ENCODE results near the gene TRIP4.
"Not testable (repeated sequence)": the region's sequence is repeated elsewhere in the genome, so short reads cannot be mapped to it uniquely, and the experiment has no call there.

The TRIP4 gene

GRCh38 chr15:64387562-64388168 is at the start of gene TRIP4:
TRIP4 (plus strand) TSS chr15:64387836; CDS start chr15:64387864, 28 bp downstream.
- H3K27ac ChIP-seq: peak within 1 kb of the TSS; percentile 88
- TF ChIP-seq CTCF (IDR thresholded peaks at IDR 0.05) (no peak), ZFX (IDR thresholded peaks at IDR 0.05; ENCODE audit: borderline replicate concordance) (no peak)

- TF ChIP-seq ZFX (IDR thresholded peaks at IDR 0.05; ENCODE audit: borderline replicate concordance) (no peak), CTCF (IDR thresholded peaks at IDR 0.05) (no peak)
- no peak overlapping the region for H3K27ac ChIP-seq
Observed at GRCh38 chr15:64340355-64340754, 47.3 kb upstream of the TRIP4 start.

- no peak overlapping the region for H3K27ac ChIP-seq
- no peak for TF ChIP-seq ZFX (IDR thresholded peaks at IDR 0.05; ENCODE audit: borderline replicate concordance)
- no peak for TF ChIP-seq CTCF (IDR thresholded peaks at IDR 0.05)
Observed at GRCh38 chr15:64341961-64342360, 45.7 kb upstream of the TRIP4 start.

GRCh38 chr15:64343222-64343621 is 44.4 kb upstream of the TRIP4 start:
- H3K27ac ChIP-seq: no peak overlapping the region
- TF ChIP-seq ZFX (IDR thresholded peaks at IDR 0.05; ENCODE audit: borderline replicate concordance): no peak
- TF ChIP-seq CTCF (IDR thresholded peaks at IDR 0.05): no peak

GRCh38 chr15:64343841-64344240 is 43.8 kb upstream of the TRIP4 start:
- TF ChIP-seq ZFX (IDR thresholded peaks at IDR 0.05; ENCODE audit: borderline replicate concordance) (no peak), CTCF (IDR thresholded peaks at IDR 0.05) (no peak)
- H3K27ac ChIP-seq: no peak overlapping the region

GRCh38 chr15:64344651-64345294 is 42.9 kb upstream of the TRIP4 start:
- no peak overlapping the region for H3K27ac ChIP-seq
- no peak for TF ChIP-seq ZFX (IDR thresholded peaks at IDR 0.05; ENCODE audit: borderline replicate concordance)

- not testable (repeated sequence) for H3K27ac ChIP-seq
Observed at GRCh38 chr15:64346242-64346641, 41.4 kb upstream of the TRIP4 start.

GRCh38 chr15:64348455-64348854 is 39.2 kb upstream of the TRIP4 start:
- H3K27ac ChIP-seq: no peak overlapping the region
- no peak for TF ChIP-seq CTCF (IDR thresholded peaks at IDR 0.05)
- no peak for TF ChIP-seq ZFX (IDR thresholded peaks at IDR 0.05; ENCODE audit: borderline replicate concordance)
